ENCODE results near the gene PRPF6.

DNA sequence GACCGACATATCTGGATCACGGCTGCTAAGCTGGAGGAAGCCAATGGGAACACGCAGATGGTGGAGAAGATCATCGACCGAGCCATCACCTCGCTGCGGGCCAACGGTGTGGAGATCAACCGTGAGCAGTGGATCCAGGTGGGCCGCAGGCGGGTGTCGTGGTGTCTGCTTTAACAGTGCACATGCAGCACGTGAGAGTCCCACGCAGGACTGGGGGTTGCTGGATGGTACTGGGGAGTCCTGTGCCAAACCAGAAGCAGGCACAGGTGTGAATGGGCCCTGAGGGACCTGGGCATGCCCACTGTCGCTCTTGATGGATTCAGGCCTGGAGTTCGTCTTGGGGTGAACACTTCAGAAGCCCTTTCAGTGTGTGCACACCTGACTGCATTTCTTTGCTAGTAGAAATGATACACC lies 30.4 kb downstream of the PRPF6 start:
- TF ChIP-seq, protein P1, sequence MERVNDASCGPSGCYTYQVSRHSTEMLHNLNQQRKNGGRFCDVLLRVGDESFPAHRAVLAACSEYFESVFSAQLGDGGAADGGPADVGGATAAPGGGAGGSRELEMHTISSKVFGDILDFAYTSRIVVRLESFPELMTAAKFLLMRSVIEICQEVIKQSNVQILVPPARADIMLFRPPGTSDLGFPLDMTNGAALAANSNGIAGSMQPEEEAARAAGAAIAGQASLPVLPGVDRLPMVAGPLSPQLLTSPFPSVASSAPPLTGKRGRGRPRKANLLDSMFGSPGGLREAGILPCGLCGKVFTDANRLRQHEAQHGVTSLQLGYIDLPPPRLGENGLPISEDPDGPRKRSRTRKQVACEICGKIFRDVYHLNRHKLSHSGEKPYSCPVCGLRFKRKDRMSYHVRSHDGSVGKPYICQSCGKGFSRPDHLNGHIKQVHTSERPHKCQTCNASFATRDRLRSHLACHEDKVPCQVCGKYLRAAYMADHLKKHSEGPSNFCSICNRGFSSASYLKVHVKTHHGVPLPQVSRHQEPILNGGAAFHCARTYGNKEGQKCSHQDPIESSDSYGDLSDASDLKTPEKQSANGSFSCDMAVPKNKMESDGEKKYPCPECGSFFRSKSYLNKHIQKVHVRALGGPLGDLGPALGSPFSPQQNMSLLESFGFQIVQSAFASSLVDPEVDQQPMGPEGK (CRISPR knock-in tag; IDR thresholded peaks at IDR 0.05; ENCODE audit: borderline replicate concordance), result no peak
- TF ChIP-seq PPARA (CRISPR knock-in tag; IDR thresholded peaks at IDR 0.05; ENCODE audit: borderline replicate concordance) (no peak), TCF4 (CRISPR knock-in tag; IDR thresholded peaks at IDR 0.05; ENCODE audit: borderline replicate concordance) (no peak), ZNF8 (CRISPR knock-in tag; IDR thresholded peaks at IDR 0.05) (no peak), TSHZ2 (CRISPR knock-in tag; IDR thresholded peaks at IDR 0.05) (no peak), ESRRG (CRISPR knock-in tag; IDR thresholded peaks at IDR 0.05) (no peak), ZFP3 (CRISPR knock-in tag; IDR thresholded peaks at IDR 0.05) (no peak), ARNTL (CRISPR knock-in tag; IDR thresholded peaks at IDR 0.05; ENCODE audit: borderline replicate concordance, low read depth) (no peak), RARB (CRISPR knock-in tag; IDR thresholded peaks at IDR 0.05) (no peak), ZFP30 (CRISPR knock-in tag; IDR thresholded peaks at IDR 0.05) (no peak), GLIS3 (CRISPR knock-in tag; IDR thresholded peaks at IDR 0.05) (no peak), BACH2 (CRISPR knock-in tag; IDR thresholded peaks at IDR 0.05; ENCODE audit: borderline replicate concordance) (no peak)
- TF ChIP-seq, protein P2, sequence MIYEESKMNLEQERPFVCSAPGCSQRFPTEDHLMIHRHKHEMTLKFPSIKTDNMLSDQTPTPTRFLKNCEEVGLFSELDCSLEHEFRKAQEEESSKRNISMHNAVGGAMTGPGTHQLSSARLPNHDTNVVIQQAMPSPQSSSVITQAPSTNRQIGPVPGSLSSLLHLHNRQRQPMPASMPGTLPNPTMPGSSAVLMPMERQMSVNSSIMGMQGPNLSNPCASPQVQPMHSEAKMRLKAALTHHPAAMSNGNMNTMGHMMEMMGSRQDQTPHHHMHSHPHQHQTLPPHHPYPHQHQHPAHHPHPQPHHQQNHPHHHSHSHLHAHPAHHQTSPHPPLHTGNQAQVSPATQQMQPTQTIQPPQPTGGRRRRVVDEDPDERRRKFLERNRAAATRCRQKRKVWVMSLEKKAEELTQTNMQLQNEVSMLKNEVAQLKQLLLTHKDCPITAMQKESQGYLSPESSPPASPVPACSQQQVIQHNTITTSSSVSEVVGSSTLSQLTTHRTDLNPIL (CRISPR knock-in tag; IDR thresholded peaks at IDR 0.05; ENCODE audit: low read depth), result no peak

All from SK-N-SH treated with all-trans-retinoic acid at 6 μM for 48 hours (cell line).